HuH-7.5 (cell line): ENCODE results near the gene STARD13.

Experiments used
- DNase-seq: peaks from one replicate; pipeline ENCODE4 v3.0.0; 2011; ENCODE audit warnings: low spot score

STARD13 gene

DNA sequence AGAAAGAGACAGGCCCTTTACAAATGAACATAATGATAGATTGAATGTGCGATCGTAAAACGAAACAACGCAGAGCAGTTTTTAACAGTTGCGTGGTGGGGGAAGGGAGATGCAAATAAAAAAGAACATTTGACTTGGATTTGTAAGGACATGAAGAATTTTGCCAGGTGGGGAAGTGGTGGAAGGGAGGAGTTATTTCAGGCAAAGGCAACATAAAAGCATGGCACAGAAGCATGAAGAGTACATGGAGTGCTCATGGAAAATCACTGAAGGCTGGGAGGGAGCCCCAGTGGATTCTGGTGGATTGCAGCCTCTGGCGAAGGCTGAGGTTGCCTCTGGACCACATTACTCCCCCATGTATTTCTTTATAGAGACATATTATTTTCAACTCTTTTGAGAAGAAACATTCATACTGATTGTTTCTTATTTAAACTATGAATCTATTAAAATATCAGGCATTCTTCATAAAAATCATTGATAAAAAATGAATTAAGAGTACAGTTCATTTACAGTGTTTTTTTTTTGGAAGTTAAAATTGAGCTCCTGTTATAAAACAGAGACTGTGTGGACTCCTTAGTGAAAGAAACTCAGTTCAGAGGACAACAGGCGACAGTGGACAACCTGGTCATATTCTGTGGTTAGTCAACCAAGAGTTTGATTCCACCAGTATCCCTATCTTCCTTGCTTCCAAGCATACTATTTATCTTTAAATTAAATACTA lies 57.5 kb downstream of the STARD13 start:
- DNase-seq: no peak

DNA sequence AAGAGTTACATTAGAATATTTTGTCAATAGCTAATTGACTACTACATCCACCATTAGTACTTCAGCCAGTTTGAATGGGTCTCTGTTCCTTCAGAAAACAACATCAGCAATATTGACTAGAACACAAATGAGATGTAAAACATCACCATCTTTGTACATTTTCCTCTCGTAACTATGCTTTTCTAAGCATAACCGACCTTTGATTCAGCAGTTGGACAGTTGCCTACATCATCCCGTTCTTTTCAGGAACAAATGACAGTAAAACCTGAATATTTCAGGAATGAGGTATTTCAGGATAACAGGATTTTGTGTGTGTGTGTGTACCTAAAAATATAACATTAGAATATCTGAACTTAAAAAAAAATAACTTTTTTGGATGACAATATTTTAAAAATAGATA lies 60.9 kb downstream of the STARD13 start:
- DNase-seq: no peak

DNA sequence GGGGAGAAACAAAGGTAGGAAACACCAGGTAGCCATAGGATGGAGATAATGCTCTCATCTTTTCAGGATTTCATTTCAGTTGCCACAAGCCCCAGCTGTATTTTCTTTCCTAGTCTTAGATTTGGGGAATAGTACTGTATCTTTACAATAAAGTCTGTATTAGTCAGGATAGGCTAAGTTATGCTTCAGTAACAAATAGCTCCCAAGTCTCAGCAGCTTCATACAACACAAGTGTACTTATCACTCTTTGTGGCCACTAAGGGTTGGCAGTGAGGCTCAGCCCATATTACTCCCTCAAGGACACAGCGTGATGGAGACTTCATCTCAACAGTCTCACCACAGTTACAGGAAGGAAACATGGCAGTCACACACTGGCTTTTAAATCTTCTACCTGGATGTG lies 61.4 kb downstream of the STARD13 start:
- DNase-seq: no peak

DNA sequence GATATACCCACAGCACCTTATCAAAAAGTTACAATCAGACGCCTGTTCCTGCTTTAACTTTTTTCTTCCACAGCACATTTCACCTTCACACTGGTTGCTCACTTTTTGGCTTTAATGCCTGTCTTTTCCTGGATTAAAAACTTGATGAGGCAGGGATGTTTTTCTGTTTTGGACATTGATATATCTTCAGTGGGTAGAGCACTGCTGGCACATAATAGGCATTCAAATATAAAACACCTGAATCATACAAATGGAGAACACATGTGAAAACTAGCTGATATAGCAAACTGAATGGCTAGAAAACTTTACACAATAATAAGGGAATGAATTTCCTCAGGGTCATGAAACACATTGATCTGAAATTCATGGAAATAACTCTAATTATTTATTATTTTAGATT lies 65.6 kb downstream of the STARD13 start:
- DNase-seq: no peak

DNA sequence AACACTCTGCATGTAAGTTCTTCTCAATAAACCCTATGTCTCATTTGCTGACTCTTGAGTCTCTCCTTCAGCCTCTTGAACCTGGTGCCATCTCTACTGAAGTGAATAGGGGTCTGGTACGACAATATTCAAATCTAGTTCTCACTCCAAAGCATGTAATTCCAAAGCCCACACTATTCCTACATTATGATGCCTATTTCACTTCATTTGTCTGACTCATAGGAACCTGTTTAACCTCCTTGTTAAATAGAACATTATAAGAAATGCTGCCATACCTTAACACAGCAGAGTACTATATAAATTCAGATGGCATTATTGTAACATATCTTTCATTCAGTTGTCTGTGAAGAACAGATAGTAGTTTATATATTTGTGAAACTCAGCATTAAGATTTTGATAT lies 67.1 kb downstream of the STARD13 start:
- DNase-seq: no peak

DNA sequence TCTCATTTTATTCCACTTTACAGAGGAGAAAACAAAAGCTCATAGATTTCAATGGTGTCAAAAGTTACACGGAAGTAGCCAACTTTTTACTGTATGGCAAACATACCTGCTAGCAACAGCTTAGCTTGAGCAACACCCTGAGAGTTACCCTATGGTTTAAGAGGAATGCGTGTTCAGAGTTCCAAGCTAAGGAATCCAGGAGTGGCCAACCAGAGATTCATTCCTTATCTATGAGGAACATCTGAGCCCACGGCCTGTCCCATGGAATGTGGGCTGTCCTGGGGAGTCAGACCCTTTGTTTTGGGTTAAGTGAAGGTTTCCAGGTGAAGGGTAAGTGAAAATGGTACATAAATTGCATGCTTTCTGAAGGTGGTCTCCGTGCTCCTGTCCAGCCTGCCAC lies 67.5 kb downstream of the STARD13 start:
- no peak for DNase-seq

DNA sequence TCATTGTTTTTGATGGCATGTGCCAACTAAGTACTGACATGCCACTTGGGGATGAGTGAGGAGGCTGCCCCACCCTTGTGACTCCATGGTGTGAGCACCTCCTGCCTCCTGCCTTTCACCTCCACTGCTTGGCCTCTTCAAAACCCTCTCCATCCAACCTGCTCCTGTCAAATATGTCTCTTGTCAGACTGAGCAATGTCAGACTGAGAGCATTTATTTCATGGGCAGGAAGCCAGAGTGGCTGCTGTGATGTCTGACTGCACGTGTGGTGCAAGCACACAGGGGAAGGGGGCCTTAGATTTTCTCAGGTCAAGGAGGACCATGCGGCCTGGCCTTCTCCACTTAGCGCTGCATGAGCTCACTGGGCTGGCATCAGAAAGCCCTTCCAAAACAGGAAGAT lies 68.3 kb downstream of the STARD13 start:
- DNase-seq: no peak

DNA sequence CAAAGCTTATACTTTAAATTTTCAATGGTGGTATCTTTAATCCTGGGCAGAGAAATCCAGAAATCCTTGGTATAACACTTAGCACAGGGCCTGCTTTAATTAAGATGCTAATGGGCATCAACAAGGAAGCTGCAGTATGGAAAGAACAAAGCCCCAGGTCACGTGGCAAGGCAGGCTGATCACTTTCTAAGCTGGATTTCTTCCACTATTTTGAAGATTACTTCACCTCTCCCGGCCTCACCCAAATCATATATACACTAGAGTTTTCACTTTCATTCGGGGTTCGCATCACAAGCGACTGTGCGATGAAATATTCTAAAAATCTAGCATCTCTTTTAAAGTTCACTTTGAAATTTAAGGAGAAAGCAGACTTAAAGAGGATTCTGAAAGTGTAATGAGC lies 71.8 kb downstream of the STARD13 start:
- no peak for DNase-seq

DNA sequence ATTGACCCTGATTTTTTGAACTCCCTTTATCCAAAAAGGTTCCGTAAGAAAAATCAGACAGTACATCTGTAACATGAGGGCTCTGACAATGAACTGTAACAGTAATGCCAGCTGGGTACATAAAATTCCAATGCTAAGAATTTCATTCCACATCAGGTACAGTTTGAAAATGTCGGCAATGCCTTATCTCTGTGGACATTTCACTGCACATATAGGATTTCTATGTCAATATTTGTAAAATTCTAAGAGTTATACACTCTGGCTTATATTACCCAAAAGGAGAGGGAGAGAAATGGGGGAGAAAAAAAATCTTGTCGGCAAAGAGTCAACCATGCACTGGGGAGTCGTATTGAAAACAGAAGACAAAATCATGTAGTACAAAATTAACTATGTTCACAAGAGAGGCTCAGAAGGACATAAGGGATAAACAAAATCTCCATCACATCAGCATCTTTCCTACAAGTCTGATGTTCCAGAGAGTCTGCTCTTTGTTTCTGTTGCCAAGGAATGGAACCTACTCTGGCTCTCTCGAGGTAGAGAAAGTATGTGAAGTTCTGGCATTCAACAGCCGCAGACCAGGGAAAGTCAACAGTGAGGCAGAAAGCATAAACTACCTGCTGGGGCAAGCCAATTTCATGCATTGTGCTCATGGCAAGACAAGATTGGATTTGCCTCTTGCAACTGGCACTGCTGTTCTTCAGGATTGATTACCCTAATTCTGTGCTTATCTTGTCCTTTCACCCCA lies 72.4 kb downstream of the STARD13 start:
- no peak for DNase-seq

DNA sequence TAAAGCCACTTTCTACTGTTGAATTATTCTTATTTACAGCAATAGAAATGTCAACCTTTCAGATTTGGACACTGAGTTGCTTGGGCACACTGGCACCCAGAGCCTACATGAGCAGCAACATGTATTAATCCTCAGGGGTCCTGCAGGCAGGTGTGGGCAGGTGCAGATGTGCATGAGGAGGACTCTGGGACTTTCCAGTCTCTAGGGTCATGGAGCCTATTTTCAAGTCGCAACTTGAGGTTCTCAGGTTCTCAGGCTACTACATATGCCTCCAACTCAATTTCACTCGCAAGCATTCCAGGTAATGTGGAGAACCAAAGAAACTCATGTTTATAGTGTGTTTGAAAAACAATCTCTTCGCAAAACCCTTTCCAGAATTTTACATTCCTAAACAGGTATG lies 73.2 kb downstream of the STARD13 start:
- no peak for DNase-seq

DNA sequence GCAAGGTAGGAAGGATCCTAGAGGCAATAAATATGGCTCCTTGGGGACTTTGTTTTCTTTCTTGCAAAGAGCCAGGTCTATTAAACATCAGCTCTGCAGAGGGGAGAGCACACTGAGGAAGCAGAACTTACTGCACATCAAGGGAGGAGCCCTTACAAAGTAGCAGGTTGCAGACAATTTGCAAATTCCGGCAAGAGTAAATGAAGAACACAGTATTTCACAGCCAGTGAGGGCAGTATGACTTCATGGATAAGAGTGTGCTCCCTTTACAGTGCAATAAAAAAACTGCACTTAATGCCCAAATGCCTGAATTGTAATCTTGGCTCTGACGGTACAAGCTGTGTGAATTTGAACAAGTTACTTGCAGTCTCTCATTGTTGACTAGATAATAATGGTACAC lies 75.5 kb downstream of the STARD13 start:
- no peak for DNase-seq

DNA sequence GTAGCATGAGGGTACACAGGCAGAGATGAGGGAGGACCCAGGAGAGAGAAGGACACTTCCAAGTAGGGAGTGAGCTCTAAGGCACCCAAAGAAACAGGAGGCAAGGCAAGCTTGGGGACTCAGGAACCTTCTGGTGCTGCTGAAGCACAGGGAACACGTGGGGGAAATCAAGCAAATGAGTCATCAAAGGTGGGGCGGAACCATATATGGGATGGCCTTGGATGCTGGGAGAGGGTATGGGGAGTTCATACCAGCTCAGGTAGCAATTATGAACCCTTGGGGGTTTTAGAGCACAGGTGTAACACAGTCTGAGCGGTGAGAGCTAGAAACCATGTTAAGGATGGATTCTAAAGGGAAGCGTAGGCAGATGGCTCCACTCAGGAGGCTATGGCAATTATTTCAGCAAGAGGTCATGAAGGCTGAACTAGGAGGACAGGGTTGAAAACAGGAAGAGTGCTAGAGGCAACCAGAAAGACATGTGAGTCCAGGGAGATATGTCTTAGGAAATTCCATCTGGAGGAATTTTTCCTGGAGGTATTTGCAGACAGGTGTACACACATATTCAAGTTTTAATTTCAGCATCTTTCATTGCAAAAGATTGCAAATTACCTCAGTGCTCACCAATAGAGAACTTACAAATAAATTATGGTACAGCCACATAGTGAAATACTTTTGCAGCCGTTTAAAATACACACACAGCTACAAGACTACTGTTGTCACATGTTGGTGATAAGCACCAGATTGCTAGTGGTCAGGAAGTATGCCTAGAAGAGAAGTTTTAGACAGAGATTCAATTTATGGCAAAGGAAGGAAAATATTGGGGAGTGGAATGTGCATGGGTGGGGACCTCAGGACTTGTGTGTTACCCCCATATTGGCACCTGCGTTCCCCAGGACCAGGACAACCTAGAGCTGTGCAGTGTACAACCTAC lies 77.0 kb downstream of the STARD13 start:
- no peak for DNase-seq

DNA sequence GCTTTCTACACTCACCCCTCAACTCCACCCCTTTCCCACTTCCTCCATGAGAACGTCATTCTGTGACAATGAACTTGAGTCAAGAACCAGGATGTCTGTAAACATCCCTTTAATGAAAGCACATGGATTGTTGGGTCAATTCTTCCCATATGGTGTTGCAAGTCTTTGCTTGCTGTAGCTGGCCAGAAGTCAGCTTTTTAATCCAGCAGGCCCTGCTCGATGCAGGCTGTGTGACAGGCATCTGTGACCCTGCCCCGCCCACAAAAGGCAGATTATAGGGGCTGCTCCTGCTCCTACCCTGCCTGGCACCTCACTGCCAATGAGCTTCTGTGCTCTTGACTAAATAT lies 78.0 kb downstream of the STARD13 start:
- DNase-seq: no peak

DNA sequence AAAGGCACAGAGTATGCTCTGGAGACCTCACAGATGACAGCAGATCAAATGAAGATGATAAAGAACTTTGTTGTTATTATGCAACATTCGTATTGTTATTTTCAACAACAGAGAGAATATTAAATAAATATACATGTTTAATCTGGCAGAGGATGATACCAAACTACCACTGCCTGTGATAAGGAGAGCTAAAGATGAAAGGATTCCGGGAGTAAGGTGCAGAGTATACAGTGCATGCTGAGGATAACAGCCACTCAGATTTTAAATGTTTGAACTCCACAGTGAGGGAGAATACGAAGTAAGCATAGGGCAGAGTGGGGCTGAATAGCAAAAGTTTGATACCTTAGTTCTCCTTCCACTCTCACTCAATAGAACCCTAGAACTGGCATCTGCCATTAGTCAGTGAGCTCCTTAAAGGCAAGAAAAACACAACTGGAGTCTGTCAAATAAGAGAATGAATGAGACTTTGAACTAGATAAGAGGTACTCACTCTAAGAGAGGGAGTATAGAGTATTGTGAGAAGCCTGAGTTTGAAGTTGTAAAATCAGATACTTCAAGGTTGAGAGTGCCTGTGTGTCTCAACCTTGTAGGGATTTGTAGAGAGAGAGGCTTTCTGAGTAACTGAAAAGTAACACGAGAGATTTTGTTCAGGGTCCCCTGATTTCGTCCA lies 78.5 kb downstream of the STARD13 start:
- DNase-seq: no peak

DNA sequence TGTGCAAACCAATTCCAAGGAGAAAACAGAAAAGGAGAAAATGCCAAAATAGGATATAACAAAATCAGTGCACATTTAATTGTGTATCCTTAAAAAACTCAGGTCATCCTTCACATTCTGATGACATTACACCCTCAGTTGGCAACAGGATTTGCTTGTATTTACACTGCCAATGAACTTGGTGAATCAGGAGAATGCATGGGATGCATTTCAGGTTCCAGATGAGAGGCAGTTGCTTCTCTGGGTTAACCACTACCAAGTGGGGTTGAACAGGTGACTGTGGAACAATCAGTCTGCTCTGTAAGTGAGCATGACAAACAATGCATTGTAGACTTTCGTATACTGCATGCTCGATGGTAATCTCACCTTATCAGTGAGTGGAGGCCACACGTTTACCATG lies 79.1 kb downstream of the STARD13 start:
- DNase-seq: no peak

DNA sequence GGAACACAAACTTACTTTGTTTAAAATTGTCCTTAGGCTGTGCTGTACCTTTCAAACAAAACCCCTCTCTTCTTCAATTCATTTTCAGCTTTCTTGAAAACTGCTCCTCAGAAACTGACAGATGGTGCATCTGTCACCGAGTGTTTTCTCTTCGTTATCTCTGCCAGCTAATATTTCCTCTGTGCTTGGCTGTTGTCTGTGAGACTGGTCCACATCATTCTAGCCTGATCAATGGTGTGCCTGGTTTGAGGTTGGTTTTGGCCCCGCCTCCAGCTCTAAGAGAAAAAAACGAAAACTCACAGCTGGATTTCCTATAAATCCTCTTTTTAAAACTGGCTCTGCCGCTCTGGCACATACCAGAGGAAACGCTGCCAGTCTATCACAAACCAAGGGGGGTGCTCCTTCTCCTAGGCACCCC lies 79.7 kb downstream of the STARD13 start:
- no peak for DNase-seq

DNA sequence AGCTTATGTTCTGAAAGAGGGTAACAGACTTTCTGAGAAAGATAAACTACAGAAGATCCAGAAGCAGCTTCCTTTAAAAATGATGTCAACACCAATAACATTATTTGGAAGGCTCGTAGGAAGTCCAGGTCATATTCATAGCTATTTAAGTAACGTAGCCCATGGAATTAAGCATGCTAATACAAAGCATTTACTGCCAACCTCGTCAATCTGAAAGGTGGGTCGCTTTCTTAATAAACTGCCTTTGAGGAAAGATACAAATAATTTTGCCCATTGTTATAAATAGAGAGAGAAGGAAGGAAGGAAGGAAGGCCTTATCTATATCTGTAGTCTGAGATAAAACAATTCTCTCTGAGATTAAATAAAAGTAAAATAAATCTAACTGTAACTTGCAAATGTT lies 80.3 kb downstream of the STARD13 start:
- DNase-seq: no peak

DNA sequence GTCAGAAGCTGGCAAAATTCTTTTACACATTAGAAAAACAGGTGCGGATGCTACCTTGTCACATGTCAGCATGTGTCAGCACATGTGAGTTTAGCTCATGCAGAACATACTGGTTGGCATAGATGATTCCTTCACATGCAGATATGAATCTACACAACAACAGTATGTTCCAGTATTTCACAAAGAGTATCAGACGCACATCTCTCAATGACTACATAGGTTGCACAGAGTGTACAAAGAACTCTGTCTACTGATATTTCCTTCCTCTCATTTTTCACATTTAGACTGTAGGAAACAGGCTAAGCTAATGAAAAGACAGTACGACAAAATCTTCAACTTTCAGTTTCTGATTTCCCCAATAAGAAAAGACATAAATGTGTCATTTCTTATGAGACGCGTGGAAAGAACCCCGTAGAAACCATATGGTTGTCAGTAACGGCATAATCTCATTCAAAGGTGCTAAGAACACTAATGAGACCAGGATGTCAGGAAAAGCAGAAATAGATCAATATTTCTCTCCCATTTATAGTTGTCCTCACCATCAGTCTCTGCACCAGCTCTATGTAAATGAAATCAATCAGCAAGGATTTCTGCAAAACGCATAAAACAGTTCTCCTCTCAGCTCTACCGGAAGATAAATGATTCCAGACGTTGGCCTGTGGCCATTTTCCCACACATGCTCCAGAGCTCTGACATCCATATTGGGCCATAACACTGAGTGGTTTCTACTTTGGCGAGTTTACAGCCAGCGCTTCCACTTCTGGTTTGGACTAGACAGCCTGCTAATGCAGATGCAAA lies 81.2 kb downstream of the STARD13 start:
- DNase-seq: no peak

DNA sequence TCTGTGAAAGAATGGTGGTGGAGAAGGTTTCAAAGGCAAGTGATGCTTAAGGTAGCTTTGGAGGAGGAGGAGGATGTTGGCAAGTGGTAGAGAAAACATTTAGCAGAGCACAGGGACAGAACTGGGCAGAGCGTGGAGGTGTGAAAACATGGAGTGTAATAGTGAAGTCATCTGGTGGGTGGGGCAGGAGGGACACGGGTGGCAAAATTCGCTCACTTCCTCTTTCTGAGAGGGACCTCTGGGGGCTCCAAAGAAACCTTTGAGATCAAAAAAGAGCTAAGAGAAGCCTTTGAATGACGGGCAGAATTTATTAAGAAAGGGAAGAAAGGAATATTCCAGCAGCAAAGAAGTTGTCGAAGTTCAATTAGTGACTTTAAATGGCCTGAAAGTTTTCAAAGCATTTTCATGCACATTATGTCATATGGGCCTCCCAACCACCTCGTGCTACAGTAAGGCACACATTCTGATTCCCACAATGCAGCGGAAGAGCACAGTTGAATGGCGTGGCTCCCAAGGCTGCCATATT lies 82.8 kb downstream of the STARD13 start:
- no peak for DNase-seq

DNA sequence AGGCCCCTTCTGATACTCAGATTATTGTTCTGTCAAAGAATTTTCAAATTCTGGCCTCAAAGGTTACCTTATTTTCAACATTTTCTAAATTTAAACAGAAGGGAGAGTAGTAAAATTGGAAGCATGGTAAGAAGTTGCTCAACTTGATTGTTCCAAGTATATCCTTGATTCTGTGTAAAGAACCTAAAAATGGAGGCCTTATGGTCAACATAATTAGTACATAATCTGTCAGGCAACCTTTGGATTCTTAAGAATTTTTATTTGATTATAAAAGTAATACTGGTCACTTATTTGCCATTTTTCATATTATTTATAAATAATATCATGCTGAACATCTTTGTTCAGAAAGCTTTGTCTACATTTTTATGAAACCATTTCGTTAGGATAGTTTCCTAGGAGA lies 83.9 kb downstream of the STARD13 start:
- no peak for DNase-seq

DNA sequence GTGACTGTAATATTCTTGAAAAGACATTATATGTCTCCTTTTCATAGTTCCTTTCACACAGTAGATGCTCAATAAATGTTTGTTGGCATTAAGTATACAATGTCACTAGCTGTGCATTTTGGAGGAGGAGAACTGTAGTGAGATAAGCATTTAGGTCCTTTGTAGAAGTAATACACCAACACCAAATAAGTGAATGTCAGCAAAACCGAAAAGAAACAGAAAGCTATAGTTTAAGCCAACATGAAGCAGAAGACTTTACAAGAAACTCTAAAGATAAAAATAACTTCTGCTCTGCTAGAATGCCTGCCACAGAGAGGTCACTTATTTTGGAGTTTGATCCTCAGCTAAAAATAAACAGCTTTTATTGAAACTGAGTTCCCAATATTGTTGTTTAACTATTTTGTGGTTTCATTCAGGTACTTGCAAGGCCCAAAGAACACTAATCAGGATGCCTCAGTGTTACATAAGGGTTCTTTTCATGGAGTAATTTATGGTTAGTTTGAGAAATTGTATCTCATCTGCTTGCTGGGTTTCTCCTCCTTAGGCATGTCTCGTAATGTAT lies 86.2 kb downstream of the STARD13 start:
- no peak for DNase-seq
